GM12878 (cell line): ENCODE results near the gene SLU7. TPM values are rescaled to one million over a fixed set of nuclear protein-coding genes. Genes with fewer than 3 reads are reported as not detected.

Source experiments
- ATAC-seq: fragments of 200-7000 bp; cut with Tn5 transposase; 3 replicates; pipeline ENCODE4 v1.9.1; 2020; ENCODE audit warnings: mild to moderate bottlenecking, moderate library complexity
- BruUV-seq: library from RNA; stranded (reverse); fragments of 400-500 nt; replicated peaks from 2 replicates; lab custom pipeline; 2021; lab: Mats Ljungman, UMichigan
- CTCF ChIA-PET: fragments of 300-600 bp; sonication (Branson Sonifier 250); formaldehyde crosslinking; extraction: SDS; loops from one replicate; lab custom pipeline; 2021; ENCODE audit warnings: inconsistent platforms; lab: Yijun Ruan, JAX
- POLR2A ChIA-PET: fragments of 350-600 bp; formaldehyde crosslinking; extraction: SDS; loops from one replicate; lab custom pipeline; 2021; ENCODE audit warnings: inconsistent platforms; lab: Charles Lee
- RAD21 ChIA-PET: fragments of 300-600 bp; sonication (Branson Sonifier 250); formaldehyde crosslinking; loops from one replicate; lab custom pipeline; 2023; ENCODE audit warnings: antibody characterized with exemption; ENCODE audit not compliant: unreplicated experiment; lab: Charles Lee
- SMC1A ChIA-PET: fragments of 300-600 bp; sonication (Branson Sonifier 250); formaldehyde crosslinking; loops from one replicate; lab custom pipeline; 2023; ENCODE audit not compliant: unreplicated experiment, uncharacterized antibody; lab: Charles Lee
- DNase-seq: peaks from one replicate; pipeline ENCODE4 v3.0.0-alpha.2; 2011; ENCODE audit warnings: low read depth, low spot score
- FAIRE-seq: peaks from 3 replicates; lab custom pipeline; 2011; peaks lifted over from hg19 to GRCh38; lab: Jason Lieb, UNC
- H2AFZ ChIP-seq: 2 replicates; pipeline ENCODE4 v1.6.0; 2011; ENCODE audit warnings: low read depth, low read length, control low read depth; ENCODE audit not compliant: control insufficient read depth
- H3K27ac ChIP-seq: 2 replicates; pipeline ENCODE4 v1.5.1; 2011; ENCODE audit warnings: control low read depth; ENCODE audit not compliant: control insufficient read depth, insufficient read depth
- H3K27me3 ChIP-seq, 2 experiments: replicated peaks in 1 of 2; 2 replicates each; pipeline versions ENCODE4 v1.6.0 to v1.6.1; 2011; ENCODE audit warnings: low read length in 1 of 2; ENCODE audit not compliant: control insufficient read depth in 2 of 2, insufficient read depth in 2 of 2
- H3K36me3 ChIP-seq, 2 experiments: 2 replicates each; pipeline ENCODE4 v1.5.1; 2011; ENCODE audit warnings: low read length in 1 of 2; ENCODE audit not compliant: control insufficient read depth in 2 of 2, insufficient read depth in 2 of 2
- H3K4me1 ChIP-seq: 2 replicates; pipeline ENCODE4 v1.6.1; 2011; ENCODE audit warnings: mild to moderate bottlenecking, low read length, moderate library complexity, mixed read lengths; ENCODE audit not compliant: control insufficient read depth, insufficient read depth
- H3K4me2 ChIP-seq: 2 replicates; pipeline ENCODE4 v1.6.0; 2011; ENCODE audit warnings: control low read depth; ENCODE audit not compliant: control insufficient read depth, insufficient read depth
- H3K4me3 ChIP-seq: fragments of 200-600 bp; sonication (generic); 2 replicates; pipeline ENCODE4 v1.5.1; 2016
- H3K79me2 ChIP-seq: 2 replicates; pipeline ENCODE4 v1.6.0; 2011; ENCODE audit warnings: low read length; ENCODE audit not compliant: control insufficient read depth, insufficient read depth
- H3K9ac ChIP-seq: 2 replicates; pipeline ENCODE4 v1.8.0; 2011; ENCODE audit warnings: low read length, control low read depth, mixed read lengths; ENCODE audit not compliant: control insufficient read depth, insufficient read depth
- H3K9me3 ChIP-seq: replicated peaks from 3 replicates; pipeline ENCODE4 v1.5.1; 2011; ENCODE audit warnings: mild to moderate bottlenecking, low read length; ENCODE audit not compliant: control insufficient read depth, insufficient read depth
- H4K20me1 ChIP-seq: 2 replicates; pipeline ENCODE4 v1.6.0; 2011; ENCODE audit not compliant: control insufficient read depth, insufficient read depth
- CHD2 ChIP-seq: IDR thresholded peaks from 2 replicates; pipeline ENCODE4 v1.6.1; 2011; ENCODE audit warnings: low read depth, low read length, improper control_type of control experiment, borderline replicate concordance
- CREB1 ChIP-seq: IDR thresholded peaks from 2 replicates; pipeline ENCODE4 v1.6.1; 2012; ENCODE audit warnings: low read depth, mild to moderate bottlenecking, inconsistent platforms
- ESRRA ChIP-seq: IDR thresholded peaks from 2 replicates; pipeline ENCODE4 v1.6.1; 2012; ENCODE audit warnings: mild to moderate bottlenecking, low read length, improper control_type of control experiment
- JUND ChIP-seq: IDR thresholded peaks from 2 replicates; pipeline ENCODE4 v1.6.1; 2012; ENCODE audit warnings: low read depth, mild to moderate bottlenecking, low read length, improper control_type of control experiment, moderate library complexity
- MXI1 ChIP-seq: fragments of 150-350 bp; IDR thresholded peaks from 2 replicates; pipeline ENCODE4 v1.6.1; 2011; ENCODE audit warnings: low read depth, mild to moderate bottlenecking, inconsistent platforms, low read length, improper control_type of control experiment
- NBN ChIP-seq: fragments of 450-650 bp; IDR thresholded peaks from 2 replicates; pipeline ENCODE4 v1.6.1; 2016
- NFIC ChIP-seq: IDR thresholded peaks from 2 replicates; pipeline ENCODE4 v1.6.1; 2012; ENCODE audit warnings: low read depth, mild to moderate bottlenecking, inconsistent platforms, low read length, moderate library complexity
- NFYA ChIP-seq: IDR thresholded peaks from 2 replicates; pipeline ENCODE4 v1.6.1; 2011; ENCODE audit warnings: low read depth, mild to moderate bottlenecking, low read length, improper control_type of control experiment, borderline replicate concordance
- POLR2AphosphoS2 ChIP-seq: IDR thresholded peaks from 2 replicates; pipeline ENCODE4 v1.6.1; 2011; ENCODE audit warnings: low read depth, mild to moderate bottlenecking, low read length, improper control_type of control experiment, moderate library complexity
- RAD51 ChIP-seq: fragments of 450-650 bp; IDR thresholded peaks from 2 replicates; pipeline ENCODE4 v1.6.1; 2016; ENCODE audit warnings: moderate library complexity, mild to moderate bottlenecking, inconsistent platforms
- RELA ChIP-seq: fragments of 450-650 bp; IDR thresholded peaks from 2 replicates; pipeline ENCODE4 v1.8.0; 2014; ENCODE audit warnings: borderline replicate concordance; ENCODE audit not compliant: partially characterized antibody
- REST ChIP-seq: IDR thresholded peaks from 2 replicates; pipeline ENCODE4 v1.6.1; 2012; ENCODE audit warnings: mild to moderate bottlenecking, low read depth, low read length
- SIN3A ChIP-seq: IDR thresholded peaks from 2 replicates; pipeline ENCODE4 v1.6.1; 2012; ENCODE audit warnings: low read depth, low read length, improper control_type of control experiment
- STAT3 ChIP-seq: IDR thresholded peaks from 2 replicates; pipeline ENCODE4 v1.6.1; 2011; ENCODE audit warnings: low read depth, low read length, improper control_type of control experiment
- SUZ12 ChIP-seq: fragments of 200-600 bp; sonication (generic); IDR thresholded peaks from one replicate; pipeline ENCODE4 v1.6.1; 2018; ENCODE audit warnings: antibody characterized with exemption, mild to moderate bottlenecking; ENCODE audit not compliant: unreplicated experiment
- TAF1 ChIP-seq: IDR thresholded peaks from 2 replicates; pipeline ENCODE4 v1.6.1; 2011; ENCODE audit warnings: mild to moderate bottlenecking, low read depth, low read length, borderline replicate concordance
- TCF7 ChIP-seq: IDR thresholded peaks from 2 replicates; pipeline ENCODE4 v1.6.1; 2014; ENCODE audit warnings: antibody characterized with exemption, borderline replicate concordance
- ZZZ3 ChIP-seq: IDR thresholded peaks from 2 replicates; pipeline ENCODE4 v1.6.1; 2011; ENCODE audit warnings: low read depth; ENCODE audit not compliant: control insufficient read depth, insufficient read length
- WGBS: methylation state at CpG from one replicate; pipeline ENCODE4 v1.1.6; 2016; ENCODE audit warnings: low lambda C conversion rate; ENCODE audit not compliant: insufficient replicate concordance, insufficient coverage; ENCODE audit errors: missing lambda C conversion rate; 5-methylcytosine and 5-hydroxymethylcytosine counted together
- in situ Hi-C: fragments of 300-500 bp; cut with MboI; formaldehyde crosslinking; loops from 9 replicates; pipeline ENCODE4 v1.14.3; 2018; ENCODE audit warnings: mixed read lengths
- intact Hi-C: fragments of 100-400 bp; cut with micrococcal nuclease; formaldehyde crosslinking; loops from one replicate; pipeline ENCODE4 v1.14.2; 2022; ENCODE audit not compliant: unreplicated experiment
- polyA plus RNA-seq, 11 experiments: library from polyadenylated mRNA; depleted of rRNA in 4 of 11; unstranded in 6 of 11; stranded (reverse) in 5 of 11; fragments of >200 nt; fragmentation: Nextera tagmentation in 4 of 11; fragmentation: Illumina TruSeq in 1 of 11; extraction: Ambion mirVana in 4 of 11; extraction: Trizol in 1 of 11; gene quantifications; 1 replicate in 1 of 11; 2 replicates in 10 of 11; pipeline versions ENCODE4 v1.2.1 to v1.2.3, GENCODE V29; 2011 to 2016; ENCODE audit warnings: inconsistent platforms in 2 of 11, missing spikeins in 2 of 11, low read depth in 1 of 11
- total RNA-seq, 4 experiments: library from RNA; depleted of rRNA in 3 of 4; stranded (reverse); fragments of >200 nt in 3 of 4; fragmentation: Illumina TruSeq in 1 of 4; extraction: Trizol in 1 of 4; gene quantifications; 2 replicates each; pipeline versions ENCODE4 v1.2.1 to v1.2.3, GENCODE V29; 2013 to 2021
- TF ChIP-seq, protein P1 (sequence below): IDR thresholded peaks from 2 replicates; pipeline ENCODE4 v1.6.1; 2011; ENCODE audit warnings: borderline replicate concordance, low read depth, mild to moderate bottlenecking, moderate library complexity, mixed read lengths, low read length; ENCODE audit not compliant: insufficient read depth; ENCODE audit errors: extremely low read length

SLU7 gene
- total and polyA plus RNA-seq, 10 of the 15 experiments (the other 5 are each of a cell fraction or from before 2014, with no cell fraction given) = 32.7 to 55.2 (median 46.6) TPM

- no peak overlapping the region for H2AFZ ChIP-seq
- WGBS = 64% methylated on average over 14 of the region's 14 CpGs
- no peak overlapping the region for H3K27ac ChIP-seq
- H3K79me2 ChIP-seq = no peaks in the 10 kb centered on the region
- POLR2A ChIA-PET = no interaction called here
- in situ Hi-C loops = no loop called here
- H3K4me2 ChIP-seq = no peak overlapping the region
- no peaks in the 10 kb centered on the region for H3K36me3 ChIP-seq
- SMC1A ChIA-PET = interaction anchor here (0.6 to 1.1 kb wide), 2 partner anchors 9 to 15 kb away, joined by 3 to 4 read pairs; no protein-coding TSS in a partner anchor
- DNase-seq (no peak), ATAC-seq (no peak), FAIRE-seq (no peak)
- no peaks in the 10 kb centered on the region for H3K4me1 ChIP-seq
- no peak for TF ChIP-seq JUND
- TF ChIP-seq MXI1 = no peak
- no peak for TF ChIP-seq TAF1
- no peak for TF ChIP-seq NBN
- TF ChIP-seq ZZZ3 = no peak
- TF ChIP-seq RAD51 = no peak
- TF ChIP-seq CREB1 = no peak
- TF ChIP-seq CHD2 = no peak
- TF ChIP-seq REST = no peak
- TF ChIP-seq TCF7 = no peak
- TF ChIP-seq POLR2AphosphoS2 = no peak
- no peak for TF ChIP-seq ESRRA
- TF ChIP-seq NFIC = no peak
- TF ChIP-seq RELA = no peak
- TF ChIP-seq NFYA = no peak
- TF ChIP-seq SUZ12 = no peak
- no peak for TF ChIP-seq STAT3
- TF ChIP-seq SIN3A = no peak
- TF ChIP-seq, protein P1, sequence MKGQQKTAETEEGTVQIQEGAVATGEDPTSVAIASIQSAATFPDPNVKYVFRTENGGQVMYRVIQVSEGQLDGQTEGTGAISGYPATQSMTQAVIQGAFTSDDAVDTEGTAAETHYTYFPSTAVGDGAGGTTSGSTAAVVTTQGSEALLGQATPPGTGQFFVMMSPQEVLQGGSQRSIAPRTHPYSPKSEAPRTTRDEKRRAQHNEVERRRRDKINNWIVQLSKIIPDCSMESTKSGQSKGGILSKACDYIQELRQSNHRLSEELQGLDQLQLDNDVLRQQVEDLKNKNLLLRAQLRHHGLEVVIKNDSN = no peak
- CTCF ChIA-PET = no interaction called here
- no peak overlapping the region for H3K4me3 ChIP-seq
- RAD21 ChIA-PET = no interaction called here
- intact Hi-C loops = no loop called here
- H4K20me1 ChIP-seq = no peaks in the 10 kb centered on the region
- no peaks in the 10 kb centered on the region; a peak in 1 of 4 replicates for H3K27me3 ChIP-seq
- BruUV-seq = no TSS peak
- no peaks in the 10 kb centered on the region for H3K9me3 ChIP-seq
- no peak overlapping the region for H3K9ac ChIP-seq
Observed at GRCh38 chr5:160354666-160355065, 64.2 kb downstream of the SLU7 start.
